ENCODE data around the gene CCNB1IP1.
"Not testable (repeated sequence)": the region's sequence is repeated elsewhere in the genome, so short reads cannot be mapped to it uniquely, and the experiment has no call there.

Gene CCNB1IP1

DNA sequence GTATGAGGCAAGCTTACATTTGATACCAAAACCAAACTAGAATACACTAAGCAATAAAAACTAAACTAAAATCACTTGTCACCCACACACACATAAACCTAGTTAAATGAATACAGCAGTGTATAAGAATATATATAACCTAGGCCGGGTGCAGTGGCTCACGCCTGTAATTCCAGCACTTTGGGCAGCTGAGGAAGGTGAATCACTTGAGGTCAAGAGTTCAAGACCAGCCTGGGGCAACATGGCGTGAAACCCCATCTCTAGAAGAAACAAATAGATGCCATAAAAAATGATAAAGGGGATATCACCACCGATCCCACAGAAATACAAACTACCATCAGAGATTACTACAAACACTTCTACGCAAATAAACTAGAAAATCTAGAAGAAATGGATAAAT is 68.7 kb downstream of the CCNB1IP1 start:
- not testable (repeated sequence) for H3K4me1 ChIP-seq (ENCODE audit: control insufficient read depth, insufficient read depth, low read length); H3K27ac ChIP-seq (ENCODE audit: insufficient read depth, low read depth, low read length, poor library complexity, severe bottlenecking); H3K9me3 ChIP-seq (ENCODE audit: control insufficient read depth, low read length); H3K27me3 ChIP-seq (ENCODE audit: control insufficient read depth, insufficient read depth, low read length, poor library complexity, severe bottlenecking); H3K36me3 ChIP-seq (ENCODE audit: control insufficient read depth, insufficient read depth, low read length); H3K4me3 ChIP-seq (ENCODE audit: insufficient read depth, low read depth, low read length)
- 80 to 86% methylated on average over 4 to 5 of the region's 5 CpGs for WGBS, 2 experiments

DNA sequence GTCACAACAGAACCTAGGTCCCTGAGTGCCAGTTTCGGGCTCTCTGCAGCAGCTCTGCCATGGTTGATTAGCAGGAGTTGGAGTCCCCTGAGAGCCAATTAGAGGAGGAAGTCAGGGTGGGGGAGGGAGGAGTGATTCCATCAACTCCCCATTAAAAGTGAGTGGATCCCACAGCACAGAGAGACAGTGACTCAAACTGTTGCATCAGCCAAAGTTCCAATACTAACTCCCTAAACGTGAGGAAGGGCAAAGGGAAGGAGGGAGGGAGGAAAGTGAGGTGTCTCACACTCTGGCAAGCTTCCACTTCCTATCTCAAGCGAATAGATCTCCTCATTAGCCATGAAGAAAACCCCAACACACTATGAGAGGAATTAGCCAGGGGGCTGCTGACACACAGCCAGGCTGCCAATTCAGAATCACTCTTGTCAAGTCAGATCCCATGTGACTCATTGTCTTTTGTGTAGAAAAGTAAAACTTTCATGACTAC is 70.4 kb downstream of the CCNB1IP1 start:
- 33 to 46% methylated on average over 3 of the region's 3 CpGs for WGBS, 2 experiments
- no peak overlapping the region for H3K27ac ChIP-seq (ENCODE audit: insufficient read depth, low read depth, low read length, poor library complexity, severe bottlenecking)
- no peak overlapping the region for H3K4me3 ChIP-seq (ENCODE audit: insufficient read depth, low read depth, low read length)

More for the DNA sequence above, 70.4 kb downstream of the CCNB1IP1 start:
- H3K9me3 ChIP-seq (ENCODE audit: control insufficient read depth, low read length) = peaks cover 5% of the 10 kb centered on the region
- no peaks in the 10 kb centered on the region for H3K4me1 ChIP-seq (ENCODE audit: control insufficient read depth, insufficient read depth, low read length)
- no peaks in the 10 kb centered on the region for H3K36me3 ChIP-seq (ENCODE audit: control insufficient read depth, insufficient read depth, low read length)
- no peaks in the 10 kb centered on the region for H3K27me3 ChIP-seq (ENCODE audit: control insufficient read depth, insufficient read depth, low read length, poor library complexity, severe bottlenecking)
